ENCODE measurements around the gene CANT1. TPM values are rescaled to one million over a fixed set of nuclear protein-coding genes. Genes with fewer than 3 reads are reported as not detected.

The CANT1 gene
- total and polyA plus RNA-seq, 2 of the 13 experiments (the other 11 are each of a cell fraction or from before 2014, with no cell fraction given): 34.1 to 42.1 TPM

- TF ChIP-seq, protein P1, sequence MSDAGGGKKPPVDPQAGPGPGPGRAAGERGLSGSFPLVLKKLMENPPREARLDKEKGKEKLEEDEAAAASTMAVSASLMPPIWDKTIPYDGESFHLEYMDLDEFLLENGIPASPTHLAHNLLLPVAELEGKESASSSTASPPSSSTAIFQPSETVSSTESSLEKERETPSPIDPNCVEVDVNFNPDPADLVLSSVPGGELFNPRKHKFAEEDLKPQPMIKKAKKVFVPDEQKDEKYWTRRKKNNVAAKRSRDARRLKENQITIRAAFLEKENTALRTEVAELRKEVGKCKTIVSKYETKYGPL (CRISPR knock-in tag; IDR thresholded peaks at IDR 0.05): no peak
- TF ChIP-seq EEA1 (CRISPR knock-in tag; IDR thresholded peaks at IDR 0.05; ENCODE audit: borderline replicate concordance) (no peak), ZNF333 (CRISPR knock-in tag; IDR thresholded peaks at IDR 0.05; ENCODE audit: borderline replicate concordance) (no peak; the same call in 1 of the 2 replicates), ZBTB4 (CRISPR knock-in tag; IDR thresholded peaks at IDR 0.05; ENCODE audit: borderline replicate concordance) (peak; percentile 66), KDM1A (CRISPR knock-in tag; IDR thresholded peaks at IDR 0.05) (peak; percentile 5; the same call in 1 of the 2 replicates), IRF2 (CRISPR knock-in tag; IDR thresholded peaks at IDR 0.05) (peak; percentile 100), MIER3 (CRISPR knock-in tag; IDR thresholded peaks at IDR 0.05; ENCODE audit: borderline replicate concordance) (0 out of 2 replicates have a peak, but pooled peaks have one; percentile 16), CHD2 (IDR thresholded peaks at IDR 0.05; ENCODE audit: low read depth, low read length) (no peak), KLF11 (CRISPR knock-in tag; IDR thresholded peaks at IDR 0.05) (no peak), EED (CRISPR knock-in tag; IDR thresholded peaks at IDR 0.05) (peak; percentile 49; the same call in 1 of the 2 replicates), HINFP (CRISPR knock-in tag; IDR thresholded peaks at IDR 0.05; ENCODE audit: low read depth) (no peak; the same call in 1 of the 2 replicates), JARID2 (CRISPR knock-in tag; IDR thresholded peaks at IDR 0.05; ENCODE audit: insufficient replicate concordance) (peak; percentile 60), FOXJ3 (CRISPR knock-in tag; IDR thresholded peaks at IDR 0.05; ENCODE audit: borderline replicate concordance) (no peak; the same call in 1 of the 2 replicates)
- TF ChIP-seq, protein P2, sequence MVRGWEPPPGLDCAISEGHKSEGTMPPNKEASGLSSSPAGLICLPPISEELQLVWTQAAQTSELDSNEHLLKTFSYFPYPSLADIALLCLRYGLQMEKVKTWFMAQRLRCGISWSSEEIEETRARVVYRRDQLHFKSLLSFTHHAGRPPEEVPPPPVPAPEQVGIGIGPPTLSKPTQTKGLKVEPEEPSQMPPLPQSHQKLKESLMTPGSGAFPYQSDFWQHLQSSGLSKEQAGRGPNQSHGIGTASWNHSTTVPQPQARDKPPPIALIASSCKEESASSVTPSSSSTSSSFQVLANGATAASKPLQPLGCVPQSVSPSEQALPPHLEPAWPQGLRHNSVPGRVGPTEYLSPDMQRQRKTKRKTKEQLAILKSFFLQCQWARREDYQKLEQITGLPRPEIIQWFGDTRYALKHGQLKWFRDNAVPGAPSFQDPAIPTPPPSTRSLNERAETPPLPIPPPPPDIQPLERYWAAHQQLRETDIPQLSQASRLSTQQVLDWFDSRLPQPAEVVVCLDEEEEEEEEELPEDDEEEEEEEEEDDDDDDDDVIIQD (CRISPR knock-in tag; IDR thresholded peaks at IDR 0.05; ENCODE audit: low read depth): peak; percentile 58; the same call in 1 of the 2 replicates
- TF ChIP-seq, protein P3, sequence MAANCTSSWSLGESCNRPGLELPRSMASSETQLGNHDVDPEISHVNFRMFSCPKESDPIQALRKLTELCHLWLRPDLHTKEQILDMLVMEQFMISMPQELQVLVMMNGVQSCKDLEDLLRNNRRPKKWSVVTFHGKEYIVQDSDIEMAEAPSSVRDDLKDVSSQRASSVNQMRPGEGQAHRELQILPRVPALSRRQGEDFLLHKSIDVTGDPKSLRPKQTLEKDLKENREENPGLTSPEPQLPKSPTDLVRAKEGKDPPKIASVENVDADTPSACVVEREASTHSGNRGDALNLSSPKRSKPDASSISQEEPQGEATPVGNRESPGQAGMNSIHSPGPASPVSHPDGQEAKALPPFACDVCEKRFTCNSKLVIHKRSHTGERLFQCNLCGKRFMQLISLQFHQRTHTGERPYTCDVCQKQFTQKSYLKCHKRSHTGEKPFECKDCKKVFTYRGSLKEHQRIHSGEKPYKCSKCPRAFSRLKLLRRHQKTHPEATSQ (CRISPR knock-in tag; IDR thresholded peaks at IDR 0.05; ENCODE audit: borderline replicate concordance): no peak
- TF ChIP-seq, protein P4, sequence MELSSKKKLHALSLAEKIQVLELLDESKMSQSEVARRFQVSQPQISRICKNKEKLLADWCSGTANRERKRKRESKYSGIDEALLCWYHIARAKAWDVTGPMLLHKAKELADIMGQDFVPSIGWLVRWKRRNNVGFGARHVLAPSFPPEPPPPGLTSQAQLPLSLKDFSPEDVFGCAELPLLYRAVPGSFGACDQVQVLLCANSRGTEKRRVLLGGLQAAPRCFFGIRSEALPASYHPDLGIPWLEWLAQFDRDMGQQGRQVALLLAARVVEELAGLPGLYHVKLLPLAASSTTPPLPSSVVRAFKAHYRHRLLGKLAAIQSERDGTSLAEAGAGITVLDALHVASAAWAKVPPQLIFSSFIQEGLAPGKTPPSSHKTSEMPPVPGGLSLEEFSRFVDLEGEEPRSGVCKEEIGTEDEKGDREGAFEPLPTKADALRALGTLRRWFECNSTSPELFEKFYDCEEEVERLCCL (CRISPR knock-in tag; IDR thresholded peaks at IDR 0.05; ENCODE audit: borderline replicate concordance): no peak
These were observed 29.6 kb downstream of the CANT1 start, which contains the start of gene LGALS3BP (continued) for GRCh38 chr17:78979780-78980623.
